HUDEP-2 (cell line): Measurements from ENCODE around the gene DNAI1.
A peak's percentile ranks its signal among the peaks of the same experiment; 100 is the strongest.
"Not testable (repeated sequence)": the region's sequence is repeated elsewhere in the genome, so short reads cannot be mapped to it uniquely, and the experiment has no call there.

Source experiments
- DNase-seq, 76 experiments: peaks; one replicate each; lab custom pipeline; 2025; ENCODE audit not compliant: unreplicated experiment in 76 of 76; lab: John Stamatoyannopoulos, UW

Gene DNAI1

DNA sequence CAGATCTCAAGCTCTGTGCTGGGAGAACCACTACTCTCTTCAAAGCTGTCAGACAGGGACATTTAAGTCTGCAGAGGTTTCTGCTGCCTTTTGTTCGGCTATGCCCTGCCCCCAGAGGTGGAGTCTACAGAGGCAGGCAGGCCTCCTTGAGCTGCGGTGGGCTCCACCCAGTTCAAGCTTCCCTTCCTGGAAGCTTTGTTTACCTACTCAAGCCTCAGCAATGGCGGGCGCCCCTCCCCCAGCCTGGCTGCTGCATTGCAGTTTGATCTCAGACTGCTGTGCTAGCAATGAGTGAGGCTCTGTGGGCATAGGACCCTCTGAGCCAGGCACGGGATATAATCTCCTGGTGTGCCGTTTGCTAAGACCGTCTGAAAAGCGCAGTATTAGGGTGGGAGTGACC lies 73.4 kb downstream of the DNAI1 start:
- DNase-seq = not testable (repeated sequence)

GRCh38 chr9:34536685-34537084 lies 78.1 kb downstream of the DNAI1 start:
- no peak for DNase-seq

DNA sequence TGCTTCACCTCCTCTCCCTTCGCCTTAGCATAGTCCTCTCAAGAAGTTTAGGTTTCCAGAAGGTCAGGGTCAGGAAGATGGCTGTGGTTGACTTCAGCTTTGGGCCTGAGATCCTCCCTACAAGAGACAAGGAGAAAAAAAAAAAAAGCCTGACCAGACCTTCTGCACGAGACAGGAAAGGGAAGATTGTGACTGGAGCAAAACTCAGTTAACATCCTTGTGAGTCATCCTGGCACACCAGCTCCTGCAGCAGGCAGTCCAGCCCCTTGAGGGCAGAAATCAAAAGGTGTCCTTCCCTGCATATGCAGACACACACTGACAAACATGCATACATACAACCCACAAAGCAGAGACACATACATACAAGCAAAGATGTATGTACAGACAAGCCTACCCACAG lies 82.2 kb downstream of the DNAI1 start:
- no peak for DNase-seq

DNA sequence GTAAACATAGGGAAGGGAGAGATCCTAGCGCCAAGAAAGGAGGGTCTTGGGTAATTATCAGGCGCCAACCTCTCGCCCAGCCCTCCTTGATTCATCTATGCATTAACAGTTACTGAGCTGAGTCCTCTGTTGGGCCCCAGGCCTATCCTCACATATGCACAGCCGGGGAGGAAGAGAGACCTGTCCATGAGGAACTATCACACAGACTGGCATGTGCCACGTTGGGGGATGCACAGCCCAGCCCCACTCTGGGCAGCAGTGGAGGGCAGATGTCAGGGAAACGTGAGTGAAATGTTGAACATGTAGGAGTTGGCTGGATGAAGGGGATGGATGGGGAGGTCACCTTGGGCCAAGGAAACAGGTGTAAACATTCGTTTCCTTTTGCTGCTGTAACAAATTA lies 82.9 kb downstream of the DNAI1 start:
- no peak for DNase-seq

GRCh38 chr9:34544035-34544434 lies 85.4 kb downstream of the DNAI1 start:
- DNase-seq = no peak

DNA sequence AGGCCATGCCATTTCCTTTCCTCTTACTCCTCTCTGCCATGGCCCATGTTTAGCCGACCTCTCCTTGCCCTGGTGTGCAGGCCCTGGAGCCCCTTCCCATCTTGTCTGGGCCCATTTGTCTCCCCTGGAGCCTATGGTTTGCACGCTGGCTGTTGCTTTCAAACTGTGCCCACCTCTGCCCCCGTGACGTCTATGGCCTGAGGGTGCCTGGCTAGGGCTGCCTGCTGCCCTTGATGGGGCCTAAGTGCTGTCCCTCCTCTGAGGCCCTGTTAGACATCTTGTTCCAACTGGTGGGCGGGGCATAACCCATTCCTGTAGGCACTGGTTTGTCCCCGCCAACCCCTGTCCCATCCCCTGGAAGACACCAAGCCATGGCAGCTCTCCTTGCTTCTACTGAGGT lies 86.9 kb downstream of the DNAI1 start:
- no peak for DNase-seq

GRCh38 chr9:34546102-34546833 lies 87.7 kb downstream of the DNAI1 start:
- DNase-seq = no peak

DNA sequence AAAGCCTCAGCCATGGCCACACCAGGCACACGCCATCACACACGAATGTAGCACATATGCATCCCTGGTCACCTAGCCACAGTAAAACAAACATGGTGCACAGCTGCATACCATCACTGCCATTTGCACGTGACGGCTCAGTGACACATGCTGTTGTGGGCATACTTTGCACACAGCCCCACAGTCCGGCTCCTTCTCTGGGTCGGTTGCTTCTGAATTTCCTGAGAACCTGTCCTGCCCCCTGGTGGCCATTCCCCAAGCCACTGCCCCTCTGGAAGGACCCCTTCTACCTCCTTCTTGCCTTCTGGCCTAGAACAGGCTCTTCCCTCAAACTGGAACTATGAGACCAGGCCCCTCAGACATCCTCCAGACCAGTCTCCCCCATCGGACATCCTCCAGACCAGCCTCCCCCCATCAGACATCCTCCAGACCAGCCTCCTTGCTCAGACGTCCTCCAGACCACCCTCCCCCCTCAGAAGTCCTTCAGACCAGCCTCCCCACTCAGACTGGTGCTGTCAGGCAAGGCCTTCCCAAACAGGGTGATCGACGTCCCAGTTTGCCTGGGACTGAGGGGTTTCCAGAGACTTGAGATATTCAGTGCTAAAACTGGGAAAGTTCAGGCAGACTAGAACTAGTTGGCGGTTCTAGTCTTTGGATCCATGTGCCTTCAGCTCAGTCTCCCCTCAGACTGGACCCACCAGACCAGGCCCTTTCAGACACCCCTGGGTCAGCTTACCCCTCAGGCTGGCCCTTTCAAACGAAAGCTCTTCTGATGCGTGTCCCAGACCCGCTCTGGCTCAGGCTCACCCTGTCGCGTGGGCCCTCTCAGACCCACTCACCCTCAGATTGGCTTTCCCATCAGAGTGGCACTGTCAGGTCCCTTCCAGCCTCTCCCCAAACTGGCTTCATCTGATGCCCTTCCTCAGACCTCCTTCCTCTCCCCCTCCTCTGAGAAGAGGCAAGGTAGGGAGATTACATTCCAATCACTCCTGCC lies 88.5 kb downstream of the DNAI1 start:
- peak in 48 of 76 experiments; percentile 3 to 67 (median 27) for DNase-seq

GRCh38 chr9:34547960-34548611 lies 89.5 kb downstream of the DNAI1 start:
- DNase-seq = peak in 30 of 76 experiments; percentile 4 to 44 (median 21)

GRCh38 chr9:34549407-34549732 lies 90.8 kb downstream of the DNAI1 start:
- no peak for DNase-seq

- DNase-seq = no peak
Observed at GRCh38 chr9:34550016-34550680, 91.5 kb downstream of the DNAI1 start.

GRCh38 chr9:34550681-34551270 lies 92.2 kb downstream of the DNAI1 start:
- no peak for DNase-seq

DNA sequence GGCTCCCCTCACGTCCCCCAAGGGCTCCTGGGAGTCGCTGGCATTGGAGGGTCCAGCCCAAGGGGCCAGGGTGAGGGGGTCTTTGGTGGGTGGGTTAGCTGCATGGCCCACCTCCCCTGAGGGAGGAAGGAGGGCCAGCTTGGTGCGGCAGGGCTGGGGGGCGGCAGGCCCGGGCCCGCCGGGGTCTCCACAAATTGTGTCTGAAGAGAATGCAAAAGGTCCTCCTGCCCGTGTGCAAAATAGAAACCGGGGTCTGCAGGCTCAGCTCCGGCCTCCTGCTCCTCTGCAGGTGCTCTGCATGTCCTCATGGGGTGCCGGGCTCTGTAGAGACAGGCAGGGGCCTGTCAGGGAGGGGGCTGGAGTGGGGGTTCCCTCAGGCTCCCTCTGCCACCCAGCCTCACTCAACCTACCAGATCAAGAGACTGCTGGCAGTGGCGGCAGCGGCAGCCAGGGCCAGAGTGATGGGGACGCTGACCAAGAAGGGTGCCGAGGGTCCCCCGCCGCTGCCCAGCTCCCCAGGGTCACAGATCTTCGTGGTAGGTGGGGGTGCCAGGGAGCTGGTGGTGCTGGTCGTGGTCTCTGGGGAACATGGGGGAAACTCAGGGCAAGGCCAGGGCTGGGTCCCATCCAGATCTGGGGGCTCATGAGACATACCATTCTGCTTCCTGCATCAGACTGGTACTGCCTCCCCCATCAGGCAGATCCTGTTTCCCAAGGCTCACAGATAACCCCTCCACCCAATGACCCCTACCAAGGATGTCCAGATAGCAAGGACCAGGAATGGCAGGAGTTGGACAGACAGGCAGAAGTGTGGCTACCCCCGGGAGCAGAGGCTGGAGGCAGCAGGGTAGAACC lies 93.4 kb downstream of the DNAI1 start:
- DNase-seq = no peak

- DNase-seq = no peak
Observed at GRCh38 chr9:34552606-34552981, 94.0 kb downstream of the DNAI1 start.

DNA sequence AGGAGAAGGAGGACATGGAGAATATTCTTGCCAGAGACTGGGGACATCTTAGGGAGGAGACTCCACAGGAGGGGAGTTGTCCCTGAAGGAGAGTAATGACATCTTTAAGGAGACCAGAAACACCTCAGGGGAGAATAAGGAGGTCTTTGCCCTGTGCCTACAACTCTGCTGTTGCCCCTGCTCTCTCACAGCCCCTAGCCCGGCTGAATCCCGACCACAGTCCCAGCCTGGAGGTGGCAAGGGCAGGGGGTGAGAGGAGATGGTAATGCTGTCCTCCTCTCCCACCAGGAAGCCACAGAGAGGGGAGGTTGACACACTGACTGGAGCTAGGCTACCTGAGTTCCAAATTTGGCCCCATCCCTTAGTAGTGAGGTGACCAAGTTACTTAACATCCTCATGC lies 94.4 kb downstream of the DNAI1 start:
- no peak for DNase-seq

DNA sequence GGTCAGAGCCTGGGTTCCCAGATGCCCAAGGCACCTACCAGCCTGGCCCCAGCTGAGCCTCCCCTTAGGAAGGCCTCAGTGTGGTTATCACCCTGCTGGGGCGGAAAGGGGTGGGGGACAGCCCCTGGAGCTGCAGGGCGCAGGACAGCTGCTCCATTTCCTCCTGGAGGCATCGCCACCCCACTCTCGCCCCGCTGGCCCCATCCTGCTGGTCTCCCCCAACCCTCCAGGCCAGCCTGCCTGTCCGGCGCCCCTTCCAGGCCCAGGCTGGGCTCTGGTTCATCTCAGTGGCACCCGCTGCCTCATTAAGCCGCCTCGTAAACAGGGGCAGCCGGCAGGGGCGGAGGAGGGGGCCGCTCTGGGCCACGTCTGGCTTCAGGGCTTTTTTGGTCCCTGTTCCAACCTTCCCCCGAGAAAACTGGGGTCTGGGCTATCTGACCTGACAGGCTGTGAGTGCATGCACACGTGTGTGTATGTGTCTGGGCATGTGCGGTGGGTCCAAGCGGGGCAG lies 95.0 kb downstream of the DNAI1 start:
- no peak for DNase-seq

- no peak for DNase-seq
Observed at GRCh38 chr9:34554211-34555001, 95.8 kb downstream of the DNAI1 start.

DNA sequence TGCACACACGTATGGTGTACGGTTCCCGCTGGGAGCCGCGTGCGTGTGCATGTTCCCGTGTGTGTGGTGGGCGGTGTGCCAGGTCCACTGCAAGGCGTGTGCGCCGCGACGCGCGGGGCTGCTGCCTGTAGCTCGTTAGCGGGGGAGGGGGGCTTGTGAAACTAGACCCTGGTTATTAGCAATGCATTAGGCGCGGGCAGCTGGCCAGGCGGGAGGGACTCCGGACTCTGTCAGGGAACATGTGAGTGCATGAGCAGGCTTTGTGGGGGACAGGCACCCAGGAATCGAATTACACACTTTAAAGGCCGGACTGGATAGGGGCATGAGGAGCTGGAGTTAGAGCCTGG lies 96.4 kb downstream of the DNAI1 start:
- no peak for DNase-seq

DNA sequence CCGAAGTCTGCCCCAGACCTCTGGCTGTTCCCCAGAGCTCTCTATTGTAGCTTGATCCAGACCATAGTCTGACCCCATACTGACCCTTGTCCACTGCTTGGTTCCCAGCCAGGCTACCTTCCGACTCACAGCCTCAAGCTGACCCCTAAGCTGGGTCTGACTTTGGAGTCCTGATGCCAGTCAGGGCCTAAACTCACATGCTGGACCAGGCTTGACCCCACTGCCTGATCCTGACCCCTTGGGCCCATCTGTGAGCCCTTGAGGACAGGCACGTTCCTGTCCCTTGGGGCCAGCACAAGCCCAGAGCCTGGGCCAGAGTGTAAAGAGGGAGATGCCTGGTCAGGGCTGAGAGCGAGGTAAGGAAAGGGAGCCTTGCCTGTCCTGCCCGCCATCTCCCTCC lies 96.9 kb downstream of the DNAI1 start:
- DNase-seq = no peak
